ENCODE data around the gene MAST2. TPM values are rescaled to one million over a fixed set of nuclear protein-coding genes. Genes with fewer than 3 reads are reported as not detected.

The MAST2 gene
- total RNA-seq, 3 donors from 2014 or later: 28.0 to 34.4 (median 31.6) TPM

- Histone ChIP-seq H3K27me3 (no peaks in the 10 kb centered on the region), H3K36me3 (no peaks in the 10 kb centered on the region), H3K4me1 (no peaks in the 10 kb centered on the region), H3K9me3 (no peaks in the 10 kb centered on the region), H3K27ac (no peak overlapping the region), H3K4me3 (no peak overlapping the region)
- intact Hi-C loops (cut with DNase I; ENCODE audit: low total_unique reads): no loop called here
- DNase-seq (ENCODE audit: low spot score in 2 of 2): no peak
- TF ChIP-seq POLR2A (IDR thresholded peaks at IDR 0.05) (no peak), CTCF (IDR thresholded peaks at IDR 0.05) (no peak), POLR2AphosphoS5 (IDR thresholded peaks at IDR 0.05) (no peak)
Observed at GRCh38 chr1:46081206-46081605, 277.8 kb downstream of the MAST2 start.

- no peak overlapping the region for H3K4me3 ChIP-seq
- intact Hi-C loops (cut with DNase I; ENCODE audit: low total_unique reads): no loop called here
- H3K27ac ChIP-seq: no peak overlapping the region
- no peaks in the 10 kb centered on the region for H3K4me1 ChIP-seq
- no peaks in the 10 kb centered on the region for H3K27me3 ChIP-seq
- TF ChIP-seq CTCF (IDR thresholded peaks at IDR 0.05) (no peak), POLR2A (IDR thresholded peaks at IDR 0.05) (no peak), POLR2AphosphoS5 (IDR thresholded peaks at IDR 0.05) (no peak)
- no peak for DNase-seq (ENCODE audit: low spot score in 2 of 2)
- no peaks in the 10 kb centered on the region for H3K36me3 ChIP-seq
- H3K9me3 ChIP-seq: no peaks in the 10 kb centered on the region
Observed at GRCh38 chr1:46081619-46082018, 278.2 kb downstream of the MAST2 start.

GRCh38 chr1:46083579-46083978 is 280.2 kb downstream of the MAST2 start:
- H3K4me1 ChIP-seq: no peaks in the 10 kb centered on the region
- intact Hi-C loops (cut with DNase I; ENCODE audit: low total_unique reads): no loop called here
- no peak for DNase-seq (ENCODE audit: low spot score in 2 of 2)
- no peaks in the 10 kb centered on the region for H3K27me3 ChIP-seq
- no peak overlapping the region for H3K27ac ChIP-seq
- TF ChIP-seq POLR2AphosphoS5 (IDR thresholded peaks at IDR 0.05): no peak
- no peak for TF ChIP-seq POLR2A (IDR thresholded peaks at IDR 0.05)
- no peak for TF ChIP-seq CTCF (IDR thresholded peaks at IDR 0.05)
- H3K4me3 ChIP-seq: no peak overlapping the region
- H3K9me3 ChIP-seq: no peaks in the 10 kb centered on the region
- no peaks in the 10 kb centered on the region for H3K36me3 ChIP-seq

- H3K27me3 ChIP-seq: no peaks in the 10 kb centered on the region
- H3K27ac ChIP-seq: no peak overlapping the region
- H3K9me3 ChIP-seq: no peaks in the 10 kb centered on the region
- no peaks in the 10 kb centered on the region for H3K4me1 ChIP-seq
- TF ChIP-seq POLR2AphosphoS5 (IDR thresholded peaks at IDR 0.05): no peak
- TF ChIP-seq POLR2A (IDR thresholded peaks at IDR 0.05): no peak
- TF ChIP-seq CTCF (IDR thresholded peaks at IDR 0.05): no peak
- H3K36me3 ChIP-seq: no peaks in the 10 kb centered on the region
- intact Hi-C loops (cut with DNase I; ENCODE audit: low total_unique reads): no loop called here
- H3K4me3 ChIP-seq: no peak overlapping the region
- DNase-seq (ENCODE audit: low spot score in 2 of 2): no peak
Observed at GRCh38 chr1:46084553-46085451, 281.4 kb downstream of the MAST2 start.

Other genes starting within 250 kb of the MAST2 start
- 10 to 100 TPM; 83.4 to 96.7 (median 91.0) TPM for gene NASP, start 219.6 kb upstream of the MAST2 start, total RNA-seq
- 1 to 10 TPM; 2.3 to 5.7 (median 4.5) TPM for gene CCDC17, start 179.6 kb upstream of the MAST2 start, total RNA-seq
- gene GPBP1L1, start 117.1 kb upstream of the MAST2 start, total RNA-seq: 100 to 1,000 TPM; 103 to 195 (median 114) TPM
- 10 to 100 TPM; 20.6 to 39.4 (median 29.1) TPM for gene TMEM69, start 115.4 kb upstream of the MAST2 start, total RNA-seq
- gene IPP, start 53.0 kb upstream of the MAST2 start, total RNA-seq: 10 to 100 TPM; 10.5 to 15.4 (median 11.4) TPM

All from breast epithelium (tissue), 4 donors.